Endothelial cell of umbilical vein (primary cell): Measurements from ENCODE around the gene CTTN. TPM values are rescaled to one million over a fixed set of nuclear protein-coding genes. Genes with fewer than 3 reads are reported as not detected.

Source experiments
- BruUV-seq: library from RNA; stranded (reverse); fragments of 400-500 nt; replicated peaks from 2 replicates; lab custom pipeline; 2021; lab: Mats Ljungman, UMichigan
- CTCF ChIA-PET: fragments of 300-600, 350-600 bp; sonication (Branson Sonifier 250); formaldehyde crosslinking; loops from one replicate; lab custom pipeline; 2021; ENCODE audit warnings: antibody characterized with exemption, inconsistent platforms; lab: Charles Lee
- POLR2A ChIA-PET: fragments of 300-600, 350-600 bp; sonication (Branson Sonifier 250); formaldehyde crosslinking; loops from one replicate; lab custom pipeline; 2021; ENCODE audit warnings: antibody characterized with exemption, inconsistent platforms; lab: Charles Lee
- DNase-seq: peaks from one replicate; pipeline ENCODE4 v3.0.0-alpha.2; 2011; ENCODE audit warnings: low read depth, low spot score
- FAIRE-seq: peaks from 2 replicates; lab custom pipeline; 2011; peaks lifted over from hg19 to GRCh38; lab: Jason Lieb, UNC
- H2AFZ ChIP-seq: 2 replicates; pipeline ENCODE4 v1.6.0; 2012; ENCODE audit warnings: low read depth, low read length, control low read depth, inconsistent platforms
- H3K27ac ChIP-seq: 2 replicates; pipeline ENCODE4 v1.5.1; 2011; ENCODE audit warnings: low read depth, mild to moderate bottlenecking, control low read depth, low read length, moderate library complexity; ENCODE audit not compliant: insufficient read depth
- H3K27me3 ChIP-seq, 2 experiments: 2 replicates each; pipeline versions ENCODE4 v1.6.0 to v1.6.1; 2011; ENCODE audit warnings: low read length in 2 of 2, mixed read lengths in 1 of 2; ENCODE audit not compliant: control insufficient read depth in 2 of 2, insufficient read depth in 2 of 2
- H3K36me3 ChIP-seq, 2 experiments: 2 replicates in 1 of 2; 3 replicates in 1 of 2; pipeline ENCODE4 v1.5.1; 2011; ENCODE audit warnings: low read length in 2 of 2, mild to moderate bottlenecking in 1 of 2, moderate library complexity in 1 of 2; ENCODE audit not compliant: control insufficient read depth in 2 of 2, insufficient read depth in 2 of 2; ENCODE audit errors: extremely low read depth in 1 of 2
- H3K4me1 ChIP-seq: 3 replicates; pipeline ENCODE4 v1.5.1; 2011; ENCODE audit warnings: mild to moderate bottlenecking, low read length; ENCODE audit not compliant: control insufficient read depth, insufficient read depth; ENCODE audit errors: extremely low read depth
- H3K4me2 ChIP-seq: 2 replicates; pipeline ENCODE4 v1.6.1; 2011; ENCODE audit warnings: low read length, control low read depth, mixed read lengths; ENCODE audit not compliant: insufficient read depth
- H3K4me3 ChIP-seq, 3 experiments: fragments of 200-600 bp in 1 of 3; sonication (generic), shearing (Covaris generic) in 1 of 3; replicated peaks in 1 of 3; 2 replicates each; pipeline ENCODE4 v1.5.1; 2011 to 2016; ENCODE audit warnings: control low read depth in 3 of 3, low read length in 3 of 3, mild to moderate bottlenecking in 2 of 3, inconsistent platforms in 1 of 3, low read depth in 1 of 3, moderate library complexity in 1 of 3; ENCODE audit not compliant: insufficient read depth in 1 of 3
- H3K79me2 ChIP-seq: 2 replicates; pipeline ENCODE4 v1.6.0; 2012; ENCODE audit warnings: low read length, inconsistent platforms; ENCODE audit not compliant: control insufficient read depth, insufficient read depth
- H3K9ac ChIP-seq: replicated peaks from 2 replicates; pipeline ENCODE3; 2011; ENCODE audit warnings: low read length, control low read depth; ENCODE audit not compliant: insufficient read depth; ENCODE audit errors: extremely low read depth
- H3K9me1 ChIP-seq: replicated peaks from 3 replicates; pipeline ENCODE4 v1.6.0; 2011; ENCODE audit warnings: mild to moderate bottlenecking, low read length; ENCODE audit not compliant: control insufficient read depth, insufficient read depth; ENCODE audit errors: extremely low read depth
- H3K9me3 ChIP-seq: replicated peaks from 2 replicates; pipeline ENCODE4 v1.5.1; 2012; ENCODE audit warnings: low read length, inconsistent platforms; ENCODE audit not compliant: control insufficient read depth, insufficient read depth
- H4K20me1 ChIP-seq: replicated peaks from 2 replicates; pipeline ENCODE3; 2011; ENCODE audit warnings: mild to moderate bottlenecking, low read length; ENCODE audit not compliant: control insufficient read depth, insufficient read depth; ENCODE audit errors: extremely low read depth
- EZH2 ChIP-seq: IDR thresholded peaks from 2 replicates; pipeline ENCODE4 v1.6.1; 2012; ENCODE audit warnings: borderline replicate concordance, low read depth, mild to moderate bottlenecking, moderate library complexity, low read length, inconsistent platforms; ENCODE audit not compliant: severe bottlenecking
- FOS ChIP-seq: IDR thresholded peaks from 2 replicates; pipeline ENCODE4 v1.6.1; 2011; ENCODE audit warnings: mild to moderate bottlenecking, low read length, moderate library complexity, borderline replicate concordance; ENCODE audit not compliant: insufficient read depth
- GATA2 ChIP-seq: IDR thresholded peaks from 2 replicates; pipeline ENCODE4 v1.7.0; 2011; ENCODE audit warnings: low read depth, mild to moderate bottlenecking, moderate library complexity, mixed read lengths, low read length; ENCODE audit not compliant: insufficient read length, insufficient read depth
- POLR2A ChIP-seq: IDR thresholded peaks from 2 replicates; pipeline ENCODE4 v1.6.1; 2012; ENCODE audit warnings: low read depth, mild to moderate bottlenecking, control low read depth, low read length
- POLR2AphosphoS5 ChIP-seq: IDR thresholded peaks from 2 replicates; pipeline ENCODE4 v1.6.1; 2012; ENCODE audit warnings: low read depth, mild to moderate bottlenecking, control low read depth, low read length, moderate library complexity; ENCODE audit not compliant: insufficient read depth
- dilution Hi-C: fragments of 300-500 bp; cut with MboI; formaldehyde crosslinking; loops from one replicate; pipeline ENCODE4 v1.15.0; 2019; ENCODE audit warnings: low sequenced_read_pairs; ENCODE audit not compliant: extremely low pct_ligation_motif_present
- intact Hi-C: fragments of 100-400 bp; cut with micrococcal nuclease; formaldehyde crosslinking; loops from one replicate; pipeline ENCODE4 v1.10.0; 2022
- polyA plus RNA-seq, 4 experiments: library from polyadenylated mRNA; depleted of rRNA in 3 of 4; stranded (reverse) in 3 of 4; unstranded in 1 of 4; fragments of >200 nt; gene quantifications; 2 replicates each; pipeline versions ENCODE4 v1.2.1 to v1.2.3, GENCODE V29; 2011 to 2012; ENCODE audit warnings: missing spikeins in 1 of 4
- total RNA-seq: library from RNA; stranded (reverse); gene quantifications from 2 replicates; pipeline ENCODE4 v1.2.3, GENCODE V29; 2021
- TF ChIP-seq, protein P1 (sequence below), 2 donors: IDR thresholded peaks; 1 replicate in 1 of 2; 2 replicates in 1 of 2; pipeline ENCODE4 v1.5.1; 2011; ENCODE audit warnings: low read length in 2 of 2, mild to moderate bottlenecking in 2 of 2, moderate library complexity in 2 of 2, control low read depth in 1 of 2, inconsistent platforms in 1 of 2, low read depth in 1 of 2; ENCODE audit not compliant: insufficient read depth in 1 of 2; ENCODE audit errors: extremely low read depth in 1 of 2

The CTTN gene
- total and polyA plus RNA-seq, 2 donors (not counting 3 experiments of a cell fraction or from before 2014, with no cell fraction given), result 161 to 330 TPM

GRCh38 chr11:70471254-70471653 is 72.9 kb downstream of the CTTN start:
- H2AFZ ChIP-seq, result no peak overlapping the region
- no peak overlapping the region for H3K4me2 ChIP-seq
- no peaks in the 10 kb centered on the region for H3K79me2 ChIP-seq
- H3K4me3 ChIP-seq, result no peak overlapping the region
- FAIRE-seq, result peak; percentile 57
- ChIA-PET POLR2A (no interaction called here), CTCF (interaction anchor here (1.9 to 2.0 kb wide), 2 partner anchors 1092 to 1108 kb away, joined by 8 to 11 read pairs; no protein-coding TSS in a partner anchor)
- dilution Hi-C loops (no loop called here), intact Hi-C loops (loop anchor here (10.0 kb wide), 1 partner anchor 556 kb away; no protein-coding TSS in a partner anchor)
- H3K27me3 ChIP-seq, result no peaks in the 10 kb centered on the region
- H3K9ac ChIP-seq, result no peak overlapping the region
- no peak overlapping the region for H3K27ac ChIP-seq
- H3K4me1 ChIP-seq, result no peaks in the 10 kb centered on the region
- no peaks in the 10 kb centered on the region for H3K9me1 ChIP-seq
- BruUV-seq, result no TSS peak
- H3K9me3 ChIP-seq, result no peaks in the 10 kb centered on the region
- DNase-seq, result peak; percentile 35
- no peaks in the 10 kb centered on the region for H4K20me1 ChIP-seq
- TF ChIP-seq FOS, result no peak
- TF ChIP-seq, protein P1, sequence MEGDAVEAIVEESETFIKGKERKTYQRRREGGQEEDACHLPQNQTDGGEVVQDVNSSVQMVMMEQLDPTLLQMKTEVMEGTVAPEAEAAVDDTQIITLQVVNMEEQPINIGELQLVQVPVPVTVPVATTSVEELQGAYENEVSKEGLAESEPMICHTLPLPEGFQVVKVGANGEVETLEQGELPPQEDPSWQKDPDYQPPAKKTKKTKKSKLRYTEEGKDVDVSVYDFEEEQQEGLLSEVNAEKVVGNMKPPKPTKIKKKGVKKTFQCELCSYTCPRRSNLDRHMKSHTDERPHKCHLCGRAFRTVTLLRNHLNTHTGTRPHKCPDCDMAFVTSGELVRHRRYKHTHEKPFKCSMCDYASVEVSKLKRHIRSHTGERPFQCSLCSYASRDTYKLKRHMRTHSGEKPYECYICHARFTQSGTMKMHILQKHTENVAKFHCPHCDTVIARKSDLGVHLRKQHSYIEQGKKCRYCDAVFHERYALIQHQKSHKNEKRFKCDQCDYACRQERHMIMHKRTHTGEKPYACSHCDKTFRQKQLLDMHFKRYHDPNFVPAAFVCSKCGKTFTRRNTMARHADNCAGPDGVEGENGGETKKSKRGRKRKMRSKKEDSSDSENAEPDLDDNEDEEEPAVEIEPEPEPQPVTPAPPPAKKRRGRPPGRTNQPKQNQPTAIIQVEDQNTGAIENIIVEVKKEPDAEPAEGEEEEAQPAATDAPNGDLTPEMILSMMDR (IDR thresholded peaks at IDR 0.05; ENCODE audit: extremely low read depth in 1 of 2, insufficient read depth in 1 of 2, low read depth in 1 of 2, low read length in 2 of 2), result peak; percentile 6 to 17
- no peaks in the 10 kb centered on the region for H3K36me3 ChIP-seq

DNA sequence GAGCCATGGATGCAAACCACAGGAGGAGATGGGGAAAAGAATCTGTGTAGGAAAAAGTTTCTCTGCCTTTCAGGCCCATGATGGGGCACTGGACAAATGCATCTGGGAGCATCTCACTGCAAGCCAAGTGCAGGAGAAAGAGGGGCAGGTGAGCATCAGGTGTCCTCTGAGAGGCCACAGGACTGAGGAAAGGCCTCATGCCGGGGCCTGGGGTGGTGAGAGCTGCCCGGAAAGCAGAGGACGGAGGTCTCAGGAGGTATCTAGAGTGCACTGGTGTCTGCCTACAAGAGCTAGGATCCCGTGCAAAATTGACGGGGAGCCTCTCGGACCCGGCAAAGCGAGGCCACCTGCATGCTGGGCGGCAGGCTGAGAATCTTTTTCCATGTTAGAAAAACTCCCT is 73.9 kb downstream of the CTTN start:
- H3K4me3 ChIP-seq, result no peak overlapping the region
- intact Hi-C loops (loop anchor here (10.0 kb wide), 1 partner anchor 557 kb away; no protein-coding TSS in a partner anchor), dilution Hi-C loops (no loop called here)
- H3K9me3 ChIP-seq, result no peaks in the 10 kb centered on the region
- H3K4me2 ChIP-seq, result no peak overlapping the region
- no peak for FAIRE-seq
- no TSS peak for BruUV-seq
- no peak overlapping the region for H3K9ac ChIP-seq
- H3K27me3 ChIP-seq, result no peaks in the 10 kb centered on the region
- TF ChIP-seq POLR2A, result no peak
- no peak for TF ChIP-seq POLR2AphosphoS5
- TF ChIP-seq GATA2, result no peak
- TF ChIP-seq EZH2, result no peak
- CTCF ChIA-PET, result interaction anchor here (1.9 kb wide), 1 partner anchor 1091 kb away, joined by 11 read pairs; no protein-coding TSS in a partner anchor
- H3K79me2 ChIP-seq, result no peaks in the 10 kb centered on the region
- H3K4me1 ChIP-seq, result no peaks in the 10 kb centered on the region
- no peak overlapping the region for H2AFZ ChIP-seq
- POLR2A ChIA-PET, result no interaction called here
- no peak overlapping the region for H3K27ac ChIP-seq
- H3K9me1 ChIP-seq, result no peaks in the 10 kb centered on the region
- H3K36me3 ChIP-seq, result no peaks in the 10 kb centered on the region
- no peak for DNase-seq
- no peaks in the 10 kb centered on the region for H4K20me1 ChIP-seq
